Suppressor macrophage treated with lipopolysaccharide for 1 hour (primary cell): ENCODE data around the gene SLC8A1.

Experiments
- DNase-seq, 3 donors: peaks; one replicate each; pipeline ENCODE4 v3.0.0-alpha.2; 2020 to 2022

Gene SLC8A1

DNA sequence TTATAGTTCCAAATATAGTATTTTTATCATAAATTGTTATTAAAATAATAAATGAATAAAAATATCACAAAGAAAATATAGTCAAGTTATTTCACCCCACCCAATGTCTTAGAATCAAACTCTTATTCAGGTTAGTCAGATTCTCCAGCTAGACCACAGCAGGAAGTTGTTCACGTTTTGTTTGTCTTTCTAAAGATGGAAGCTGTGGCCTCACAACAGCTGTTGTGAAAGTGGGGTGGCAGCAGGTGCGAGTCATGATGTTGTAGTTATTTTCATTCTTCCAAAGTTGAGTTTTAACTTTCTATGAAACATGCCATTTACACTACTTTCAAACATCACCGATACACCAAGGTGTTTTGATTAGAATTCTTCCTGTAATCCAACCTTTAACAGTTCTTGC, 272.9 kb downstream of the SLC8A1 start:
- peak in 1 of 3 donors; percentile 7 for DNase-seq

- DNase-seq: no peak
Measured at GRCh38 chr2:40178171-40178778, 273.6 kb downstream of the SLC8A1 start.

- DNase-seq: peak in 1 of 3 donors; percentile 6
Measured at GRCh38 chr2:40177366-40177765, 274.5 kb downstream of the SLC8A1 start.

- no peak for DNase-seq
Measured at GRCh38 chr2:40173276-40173675, 278.6 kb downstream of the SLC8A1 start.

DNA sequence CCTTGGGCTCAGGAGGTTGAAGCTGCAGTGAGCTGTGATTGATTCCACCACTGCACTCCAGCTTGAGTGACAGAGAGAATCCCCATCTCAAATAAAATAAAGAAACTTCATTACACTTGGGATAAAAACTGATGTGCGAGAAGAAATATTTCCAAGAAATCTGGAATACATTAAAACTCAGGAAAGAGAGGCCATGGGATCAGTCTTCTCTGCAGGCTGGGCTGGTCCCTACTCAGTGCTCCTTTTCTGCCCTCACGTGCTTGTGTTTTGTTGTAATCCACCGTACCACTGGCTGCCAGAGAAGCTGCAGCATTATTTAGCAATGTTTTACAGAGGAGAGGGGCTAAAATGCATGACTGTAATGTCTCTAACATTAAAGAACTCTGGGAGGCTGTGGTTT, 282.0 kb downstream of the SLC8A1 start:
- no peak for DNase-seq

GRCh38 chr2:40169430-40169829, 282.5 kb downstream of the SLC8A1 start:
- DNase-seq: peak in 1 of 3 donors; percentile 7

- DNase-seq: peak in 1 of 3 donors; percentile 16
Measured at GRCh38 chr2:40168546-40168945, 283.3 kb downstream of the SLC8A1 start.

- peak; percentile 30 to 60 (median 52) for DNase-seq
Measured at GRCh38 chr2:40168032-40168431, 283.9 kb downstream of the SLC8A1 start.

GRCh38 chr2:40166006-40166405, 285.9 kb downstream of the SLC8A1 start:
- no peak for DNase-seq

- no peak for DNase-seq
Measured at GRCh38 chr2:40165509-40165844, 286.4 kb downstream of the SLC8A1 start.

DNA sequence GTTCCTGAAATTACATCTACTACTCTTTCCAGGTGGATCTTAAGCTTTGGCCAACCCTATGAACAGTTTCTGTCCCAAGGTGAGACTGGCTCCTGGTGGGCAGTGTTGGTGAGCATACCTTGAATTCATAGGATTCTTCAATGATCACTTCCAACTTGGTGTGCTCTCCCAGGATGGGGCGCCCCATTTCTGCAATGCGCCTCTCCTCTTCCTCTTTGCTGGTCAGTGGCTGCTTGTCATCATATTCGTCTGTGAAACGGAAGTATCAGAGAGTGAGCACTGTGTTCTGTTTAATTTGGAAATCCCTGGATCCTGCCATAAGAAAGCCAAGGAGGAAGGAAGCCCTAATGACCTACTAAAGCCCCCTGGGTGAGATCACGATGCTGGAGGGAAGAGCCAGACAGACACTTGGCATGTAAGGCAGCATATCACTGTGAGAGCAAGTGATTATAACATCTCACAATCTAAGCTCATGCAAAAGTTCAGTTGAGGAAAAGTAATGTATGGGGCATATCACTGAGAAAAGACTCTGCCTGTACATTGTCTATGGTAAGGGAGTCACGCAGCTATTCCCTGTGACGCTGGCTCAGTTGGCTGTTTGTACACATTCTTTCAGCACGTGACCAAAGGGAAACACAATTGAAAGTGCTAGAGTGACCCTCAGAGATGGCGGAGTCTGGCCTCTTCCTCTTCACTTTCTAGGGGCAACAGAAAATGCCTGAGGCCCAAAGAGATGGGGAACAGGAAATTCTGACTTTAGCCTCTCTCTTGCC, 287.0 kb downstream of the SLC8A1 start:
- DNase-seq: peak; percentile 12 to 32 (median 31)

GRCh38 chr2:40161986-40162385, 289.9 kb downstream of the SLC8A1 start:
- DNase-seq: no peak

DNA sequence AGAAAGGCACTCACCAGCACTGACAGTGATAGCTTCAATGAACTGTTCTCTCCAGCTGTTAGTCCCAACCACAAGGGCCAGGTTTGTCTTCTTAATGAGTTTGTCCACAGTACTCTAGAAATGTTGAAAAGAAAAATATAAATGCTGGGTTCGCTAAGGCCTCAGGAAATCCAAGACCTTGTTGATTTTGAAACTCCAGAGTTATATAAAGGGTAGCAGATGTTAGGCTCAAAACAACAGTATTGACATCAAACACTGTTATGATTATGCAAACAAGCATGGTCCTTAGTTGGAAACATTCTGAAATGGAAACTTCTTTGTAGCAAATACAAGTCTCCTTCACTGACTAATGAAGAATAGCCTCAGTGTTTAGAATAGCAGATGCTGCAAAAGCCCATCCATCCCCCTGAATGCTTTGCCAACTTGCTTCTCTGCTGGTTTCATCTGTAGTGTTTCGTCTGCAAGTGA, 291.1 kb downstream of the SLC8A1 start:
- DNase-seq: no peak

DNA sequence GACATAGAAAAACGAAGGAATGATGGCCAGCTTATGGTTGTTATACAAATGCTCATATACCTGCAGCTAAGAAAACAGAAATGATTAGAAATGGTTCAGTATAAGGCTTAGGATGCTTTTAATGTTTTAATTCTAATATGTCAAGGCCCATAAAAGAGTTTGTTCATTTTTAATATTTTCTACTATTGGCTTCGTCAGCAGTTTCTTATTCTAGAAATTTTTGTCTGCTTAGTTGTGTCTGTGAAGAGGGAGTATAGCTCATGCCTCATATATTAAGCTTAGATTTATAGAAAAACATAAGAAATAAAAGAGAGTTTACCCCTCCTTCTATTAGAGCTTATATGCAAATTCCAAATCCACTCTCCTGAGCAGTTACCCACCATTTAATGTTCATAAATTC, 292.6 kb downstream of the SLC8A1 start:
- DNase-seq: no peak

GRCh38 chr2:40158781-40159180, 293.1 kb downstream of the SLC8A1 start:
- DNase-seq: no peak

DNA sequence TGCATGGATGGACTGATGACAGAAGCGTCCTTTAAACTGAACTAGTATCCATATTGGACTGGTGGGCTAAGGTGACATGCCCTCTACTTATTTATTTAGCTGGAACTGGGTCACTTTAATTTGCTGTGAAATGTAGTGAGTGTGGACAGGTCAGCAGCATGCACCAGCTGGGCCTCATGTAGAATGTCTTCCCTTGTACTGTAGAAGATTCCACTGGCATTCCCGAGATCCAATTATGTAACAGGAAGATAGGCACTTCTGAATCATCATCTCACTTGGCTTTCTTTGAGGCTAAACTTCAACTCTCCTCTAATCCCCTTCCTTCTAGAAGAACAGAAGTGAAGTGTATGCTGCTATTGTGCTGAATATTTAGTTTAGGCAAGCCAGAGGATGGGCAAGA, 296.2 kb downstream of the SLC8A1 start:
- DNase-seq: no peak

DNA sequence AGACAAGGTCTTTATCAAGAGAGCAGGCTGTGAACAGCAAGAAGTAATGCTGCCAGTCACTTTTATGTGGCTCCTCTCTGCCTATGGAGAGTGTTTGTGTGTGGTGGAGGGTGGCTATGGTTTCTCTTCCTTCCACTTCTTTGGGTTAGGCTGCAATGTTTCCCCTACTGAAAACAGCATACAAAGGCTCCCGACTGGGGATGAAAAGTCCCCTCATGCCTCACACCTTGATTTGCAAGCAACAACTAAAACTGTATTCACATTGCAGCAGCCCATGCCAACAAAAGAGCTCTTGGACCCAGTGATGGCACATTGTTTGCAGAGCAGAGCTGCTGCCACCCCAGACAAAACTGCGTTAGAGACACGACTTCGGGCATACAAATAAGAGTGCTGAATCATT, 301.6 kb downstream of the SLC8A1 start:
- no peak for DNase-seq

- peak; percentile 41 to 58 (median 54) for DNase-seq
Measured at GRCh38 chr2:40148334-40148733, 303.6 kb downstream of the SLC8A1 start.

DNA sequence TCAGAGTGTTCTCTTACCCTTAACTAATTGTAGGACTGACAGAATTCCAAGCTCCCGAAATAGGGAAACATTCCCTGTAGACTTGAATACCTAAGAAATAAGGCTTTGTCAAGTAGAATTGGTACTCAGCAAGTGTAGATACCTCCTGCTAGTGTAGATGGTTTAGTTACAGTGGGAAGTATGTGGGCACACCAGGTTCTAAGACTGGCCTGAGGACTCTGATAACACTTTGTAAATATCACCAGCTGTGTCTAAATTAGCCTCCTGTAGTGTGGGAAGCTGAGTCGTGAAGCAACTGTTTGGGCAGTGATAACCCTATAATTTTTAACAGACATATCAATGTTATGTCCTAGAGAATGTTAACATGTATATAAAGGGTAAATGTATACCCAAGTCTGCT, 304.5 kb downstream of the SLC8A1 start:
- DNase-seq: no peak

DNA sequence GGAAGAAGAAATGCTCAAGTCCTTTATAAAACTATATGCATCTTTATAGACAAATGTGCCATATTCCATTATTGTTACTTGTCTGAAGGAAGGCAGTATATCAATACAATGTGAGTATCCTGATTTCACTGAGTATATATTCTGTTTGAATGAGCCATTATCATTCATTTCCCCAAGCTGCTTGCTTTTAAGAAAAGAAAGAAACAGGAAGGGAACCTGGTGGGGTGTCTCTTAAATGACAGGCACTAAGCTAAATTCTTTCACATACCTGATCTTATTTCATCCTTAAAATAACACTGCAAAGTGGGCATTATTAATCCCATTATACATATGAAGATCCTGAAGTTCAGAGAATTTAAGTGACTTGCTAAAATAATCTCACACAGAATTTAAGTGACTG, 307.9 kb downstream of the SLC8A1 start:
- no peak for DNase-seq

DNA sequence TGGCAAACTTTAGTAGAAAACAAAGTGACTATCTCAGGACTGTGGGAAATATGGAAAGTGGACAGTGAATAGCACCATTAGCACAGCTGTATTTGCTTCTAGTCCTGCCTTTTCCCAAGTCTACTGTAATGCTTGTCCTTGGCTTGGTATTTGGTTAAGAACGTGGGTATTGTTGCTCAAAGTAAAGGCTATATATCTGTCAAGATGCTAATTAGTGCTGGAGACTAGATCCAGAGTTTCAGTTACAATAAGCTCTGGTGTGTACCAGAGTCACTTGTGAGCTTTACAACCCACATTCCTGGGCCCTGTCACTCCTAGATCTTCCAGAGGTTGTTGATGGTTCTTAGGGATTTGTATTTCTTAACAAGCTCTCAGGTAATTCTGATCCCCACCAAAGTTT, 313.6 kb downstream of the SLC8A1 start:
- no peak for DNase-seq

- DNase-seq: no peak
Measured at GRCh38 chr2:40131081-40131704, 320.7 kb downstream of the SLC8A1 start.

- no peak for DNase-seq
Measured at GRCh38 chr2:40130251-40130994, 321.5 kb downstream of the SLC8A1 start.
